ENCODE results near the gene CDCP1.
A peak's percentile ranks its signal among the peaks of the same experiment; 100 is the strongest.
"Not testable (repeated sequence)": the region's sequence is repeated elsewhere in the genome, so short reads cannot be mapped to it uniquely, and the experiment has no call there.

Gene CDCP1

DNA sequence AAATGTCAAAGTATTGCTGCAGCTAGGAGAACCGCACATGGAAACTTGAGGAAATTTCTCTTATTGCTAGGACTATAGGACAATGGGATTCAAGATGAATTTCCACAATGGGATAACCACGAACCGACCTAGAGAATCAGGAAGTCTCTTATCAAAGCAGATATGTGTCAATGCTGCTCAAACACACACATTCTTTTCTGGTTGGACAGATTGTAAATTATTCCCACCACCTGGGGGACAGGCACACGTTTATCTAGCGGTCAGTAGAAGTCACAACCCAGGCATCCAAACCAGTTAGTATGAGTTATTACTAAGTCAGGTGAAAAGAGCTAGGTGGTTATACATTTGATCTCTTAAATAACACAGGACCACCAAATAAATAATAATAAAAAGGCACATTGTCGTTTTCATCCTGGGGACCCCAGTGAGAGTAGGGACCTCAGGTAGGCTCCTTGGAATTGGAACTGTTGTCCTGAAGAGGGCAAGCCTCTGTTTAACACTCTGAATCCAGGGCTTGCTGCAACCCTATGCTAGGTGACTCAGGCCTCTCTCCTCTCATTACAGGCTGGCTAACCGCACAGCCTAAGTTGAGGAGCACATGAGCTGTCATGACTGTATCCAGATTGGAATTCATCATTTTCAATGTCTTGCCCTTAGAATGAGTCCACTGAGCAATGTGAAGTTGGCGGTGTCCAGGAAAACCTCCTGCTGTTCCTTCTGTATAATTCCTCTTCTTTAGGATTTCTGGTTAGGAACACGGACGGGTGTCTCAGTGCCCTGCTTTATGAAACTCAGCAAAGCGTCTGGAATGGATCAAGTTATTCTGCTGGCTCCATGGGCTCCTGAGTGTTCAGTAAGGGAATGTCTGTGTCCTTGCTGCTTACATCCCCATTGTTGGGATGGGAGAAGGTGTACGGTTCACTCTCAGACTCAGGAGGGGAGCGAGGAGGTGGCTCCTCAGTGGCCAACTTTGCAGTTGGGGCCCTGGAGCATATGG lies 61.1 kb downstream of the CDCP1 start:
- peak; percentile 59 for DNase-seq (ENCODE audit: low read depth, low spot score)

DNA sequence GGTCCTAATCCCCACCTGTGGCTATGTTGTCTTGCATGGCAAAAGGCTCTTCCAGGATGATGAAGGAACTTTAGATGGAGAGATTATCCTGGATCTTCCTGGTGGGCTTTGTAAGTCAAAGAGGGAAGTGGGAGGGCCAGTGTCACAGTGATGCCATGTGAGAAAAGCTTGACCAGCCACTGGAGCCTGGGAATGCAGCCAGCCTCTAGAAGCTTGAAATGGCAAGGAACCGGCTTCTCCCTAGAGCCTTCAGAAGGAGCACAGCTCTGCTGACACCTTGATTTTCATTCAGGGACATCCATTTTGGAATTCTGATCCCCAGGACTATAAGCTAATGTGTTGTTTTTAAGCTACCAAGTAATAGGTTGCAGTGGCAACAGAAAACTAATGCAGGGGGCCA lies 61.8 kb downstream of the CDCP1 start:
- DNase-seq (ENCODE audit: low read depth, low spot score), result no peak

DNA sequence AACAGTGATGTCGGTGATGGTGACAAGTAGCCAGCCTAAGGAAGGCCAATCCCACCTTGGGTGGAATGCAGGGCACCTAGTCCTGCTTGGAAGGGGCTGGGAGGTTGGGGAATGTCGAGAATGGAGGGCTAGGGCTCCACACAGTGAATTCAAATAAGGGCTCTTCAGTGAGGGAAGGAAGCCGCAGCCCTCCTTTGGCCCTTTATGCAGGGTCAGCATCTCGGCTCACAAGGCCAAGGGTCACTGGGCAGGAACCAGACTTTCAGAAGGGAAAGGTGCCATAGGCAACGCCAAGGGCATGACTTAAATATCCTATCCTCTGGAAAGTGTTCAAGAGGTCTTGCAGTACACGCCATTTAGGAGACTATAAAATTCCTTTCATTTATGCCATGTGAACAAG lies 63.2 kb downstream of the CDCP1 start:
- DNase-seq (ENCODE audit: low read depth, low spot score), result no peak

- DNase-seq (ENCODE audit: low read depth, low spot score), result no peak
Observed at GRCh38 chr3:45082142-45082538, 64.0 kb downstream of the CDCP1 start.

- no peak for DNase-seq (ENCODE audit: low read depth, low spot score)
Observed at GRCh38 chr3:45081506-45082141, 64.6 kb downstream of the CDCP1 start.

DNA sequence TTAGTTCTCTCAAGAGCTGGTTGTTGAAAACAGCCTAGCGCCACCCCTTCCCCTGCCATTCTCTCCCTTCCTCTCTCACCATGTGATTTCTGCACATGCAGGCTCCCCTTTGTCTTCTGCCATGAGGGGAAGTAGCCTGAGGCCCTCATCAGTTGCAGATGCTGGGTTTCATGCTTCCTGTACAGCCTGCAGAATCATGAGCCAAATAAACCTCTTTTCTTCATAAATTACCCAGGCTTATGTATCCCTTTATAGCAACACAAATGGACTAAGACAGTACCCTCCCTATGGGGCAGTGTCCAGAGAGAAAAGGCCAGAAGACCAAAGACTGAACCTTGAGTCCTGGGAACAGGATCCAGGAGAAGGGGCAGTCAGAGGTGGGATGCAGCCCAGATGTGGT lies 65.4 kb downstream of the CDCP1 start:
- DNase-seq (ENCODE audit: low read depth, low spot score), result no peak

GRCh38 chr3:45079715-45080114 lies 66.5 kb downstream of the CDCP1 start:
- DNase-seq (ENCODE audit: low read depth, low spot score), result no peak

- DNase-seq (ENCODE audit: low read depth, low spot score), result no peak
Observed at GRCh38 chr3:45078910-45079522, 67.2 kb downstream of the CDCP1 start.

DNA sequence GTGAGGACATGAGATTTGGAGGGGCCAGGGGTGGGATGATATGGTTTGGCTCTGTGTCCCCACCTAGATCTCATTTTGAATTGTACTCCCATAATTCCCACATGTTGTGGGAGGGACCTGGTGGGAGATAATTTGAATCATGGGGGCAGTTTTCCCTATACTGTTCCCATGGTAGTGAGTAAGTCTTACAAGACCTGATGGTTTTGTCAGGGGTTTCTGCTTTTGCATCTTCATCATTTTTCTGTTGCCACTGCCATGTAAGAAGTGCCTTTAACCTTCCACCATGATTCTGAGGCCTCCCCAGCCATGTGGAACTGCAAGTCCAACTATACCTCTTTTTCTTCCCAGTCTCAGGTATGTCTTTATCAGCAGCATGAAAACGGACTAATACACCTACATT lies 67.9 kb downstream of the CDCP1 start:
- not testable (repeated sequence) for DNase-seq (ENCODE audit: low read depth, low spot score)

GRCh38 chr3:45075821-45076625 lies 70.2 kb downstream of the CDCP1 start:
- no peak for DNase-seq (ENCODE audit: low read depth, low spot score)

DNA sequence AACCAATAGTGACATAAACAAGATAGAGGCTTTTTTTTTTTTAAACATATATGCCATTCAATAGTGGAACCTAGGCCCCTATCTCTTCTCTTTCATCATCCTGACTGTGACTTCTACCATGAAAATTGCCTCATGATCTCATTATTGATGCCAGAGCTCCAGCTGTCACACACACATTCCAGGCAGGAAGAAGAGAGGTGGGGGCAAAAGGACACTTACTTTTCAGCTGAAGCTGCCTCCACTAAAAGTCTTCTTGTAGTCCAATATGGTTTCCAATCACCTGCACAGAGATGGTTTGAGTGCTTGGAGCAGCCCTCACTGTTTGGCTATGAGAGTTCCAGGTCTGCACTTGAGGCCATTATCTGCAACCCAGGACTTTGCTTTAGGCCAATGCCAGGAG lies 75.1 kb downstream of the CDCP1 start:
- DNase-seq (ENCODE audit: low read depth, low spot score), result no peak

DNA sequence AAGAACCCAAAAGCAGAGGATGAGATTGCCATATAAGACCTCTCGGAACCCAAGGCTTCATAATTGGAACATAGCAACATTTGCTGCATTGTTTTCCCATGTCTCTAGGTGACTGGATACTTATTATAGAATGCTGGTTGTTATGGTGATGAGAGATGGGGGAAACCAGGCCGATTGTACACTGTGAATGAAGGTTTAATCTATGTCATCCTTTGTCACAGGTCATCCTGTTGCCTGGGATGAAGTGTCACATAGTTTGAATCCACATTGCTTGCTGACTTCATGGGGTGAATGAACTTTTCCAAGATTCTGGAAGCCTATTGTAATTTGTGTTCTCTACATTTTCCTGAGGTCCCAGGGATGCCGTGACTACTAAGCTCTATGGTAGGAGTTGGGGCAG lies 78.2 kb downstream of the CDCP1 start:
- DNase-seq (ENCODE audit: low read depth, low spot score), result no peak

DNA sequence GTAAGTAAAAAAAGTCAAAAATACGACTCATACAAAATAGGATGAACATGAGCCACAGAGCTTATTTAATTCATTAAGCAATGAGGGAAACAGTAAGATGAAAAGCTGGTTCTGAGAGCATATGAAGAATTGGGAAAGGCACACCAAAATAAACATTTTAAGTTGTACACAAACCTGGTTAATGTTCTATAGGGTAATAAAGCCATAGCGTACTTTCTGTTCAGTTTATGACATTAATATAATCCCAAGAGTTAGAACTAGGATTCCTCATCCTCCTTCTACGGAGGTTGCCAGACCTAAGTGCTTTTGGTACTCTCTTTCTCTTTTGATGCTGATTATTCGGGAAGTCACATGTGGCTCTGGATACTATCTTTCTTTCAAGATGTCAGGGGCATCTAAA lies 78.7 kb downstream of the CDCP1 start:
- DNase-seq (ENCODE audit: low read depth, low spot score), result no peak

DNA sequence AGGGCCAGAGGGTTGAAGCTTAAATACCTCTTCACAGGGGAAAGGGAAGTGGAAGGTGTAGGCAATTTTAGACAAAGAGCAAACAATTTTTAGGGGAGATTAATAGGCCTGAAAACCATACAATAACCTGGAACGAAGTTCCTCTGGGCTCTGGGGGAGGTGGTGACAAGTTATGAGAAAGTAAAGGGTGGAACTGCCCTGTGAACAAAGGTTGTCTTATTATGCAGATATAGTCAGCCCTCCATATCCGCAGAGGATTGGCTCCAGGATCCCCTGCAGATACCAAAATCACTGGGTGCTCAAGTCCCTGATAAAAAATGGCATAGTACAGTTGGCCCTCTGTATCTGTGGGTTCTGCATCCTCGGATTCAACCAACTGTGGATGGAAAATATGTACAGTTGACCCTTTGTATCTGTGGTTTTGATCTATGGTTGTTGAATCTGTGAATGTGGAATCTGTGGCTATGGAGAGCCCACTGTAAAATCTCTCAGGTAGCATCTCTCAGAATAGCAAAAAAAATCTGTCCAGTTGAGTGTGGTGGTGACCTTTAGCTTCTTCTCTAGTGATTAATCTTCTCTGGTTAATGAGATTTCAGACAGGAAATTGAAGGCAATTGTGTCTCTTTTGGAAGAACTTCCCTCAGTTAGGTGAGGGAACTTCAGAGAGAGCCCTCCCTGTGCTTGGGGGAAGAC lies 79.9 kb downstream of the CDCP1 start:
- no peak for DNase-seq (ENCODE audit: low read depth, low spot score)

GRCh38 chr3:45065373-45065720 lies 80.8 kb downstream of the CDCP1 start:
- DNase-seq (ENCODE audit: low read depth, low spot score), result no peak

DNA sequence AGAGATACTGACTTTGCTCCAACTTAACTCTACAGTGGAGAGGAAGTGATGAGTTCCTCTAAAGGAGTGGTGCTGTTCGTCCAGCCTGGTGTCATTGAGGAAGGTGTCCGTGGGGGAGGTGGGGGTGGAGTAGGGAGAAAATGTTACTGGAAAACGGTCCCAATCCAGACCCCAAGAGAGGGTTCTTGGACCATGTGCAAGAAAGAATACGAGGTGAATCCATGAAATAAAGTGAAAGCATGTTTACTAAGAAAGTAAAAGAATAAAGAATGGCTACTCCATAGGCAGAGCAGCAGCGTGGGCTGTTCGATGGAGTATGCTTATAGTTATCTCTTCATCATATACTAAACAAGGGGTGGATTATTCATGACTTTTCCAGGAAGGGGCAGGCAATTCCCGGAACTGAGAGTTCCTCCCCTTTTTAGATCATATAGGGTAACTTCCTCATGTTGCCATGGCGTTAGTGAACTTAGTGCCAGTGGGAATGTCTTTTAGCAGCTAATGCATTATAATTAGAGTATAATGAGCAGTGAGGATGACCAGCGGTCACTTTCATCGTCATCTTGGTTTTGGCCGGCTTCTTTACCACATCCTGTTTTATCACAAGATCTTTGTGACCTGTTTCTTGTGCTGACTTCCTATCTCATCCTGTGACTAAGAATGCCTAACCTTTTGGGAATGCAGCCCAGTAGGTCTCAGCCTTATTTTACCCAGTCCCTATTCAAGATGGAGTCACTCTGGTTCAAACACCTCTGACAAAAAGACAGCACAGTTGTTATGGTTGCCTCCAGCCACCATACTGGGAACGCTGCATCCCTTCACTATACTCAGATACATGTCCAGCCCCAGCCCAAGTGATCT lies 81.4 kb downstream of the CDCP1 start:
- DNase-seq (ENCODE audit: low read depth, low spot score), result no peak

- DNase-seq (ENCODE audit: low read depth, low spot score), result no peak
Observed at GRCh38 chr3:45062697-45063070, 83.5 kb downstream of the CDCP1 start.

GRCh38 chr3:45060165-45060892 lies 85.8 kb downstream of the CDCP1 start:
- DNase-seq (ENCODE audit: low read depth, low spot score), result no peak

- no peak for DNase-seq (ENCODE audit: low read depth, low spot score)
Observed at GRCh38 chr3:45059132-45059531, 87.0 kb downstream of the CDCP1 start.

- no peak for DNase-seq (ENCODE audit: low read depth, low spot score)
Observed at GRCh38 chr3:45057557-45057956, 88.6 kb downstream of the CDCP1 start.
